DMS79 (cell line): Measurements from ENCODE around the gene LHX4.

Experiments used
- DNase-seq: peaks from one replicate; lab custom pipeline; 2025; lab: John Stamatoyannopoulos, UW

The LHX4 gene

GRCh38 chr1:180227861-180228647 lies 2.0 kb upstream of the LHX4 start:
- DNase-seq: no peak

- DNase-seq: no peak
These were observed 1.2 kb upstream of the LHX4 start for GRCh38 chr1:180228648-180229482.

DNA sequence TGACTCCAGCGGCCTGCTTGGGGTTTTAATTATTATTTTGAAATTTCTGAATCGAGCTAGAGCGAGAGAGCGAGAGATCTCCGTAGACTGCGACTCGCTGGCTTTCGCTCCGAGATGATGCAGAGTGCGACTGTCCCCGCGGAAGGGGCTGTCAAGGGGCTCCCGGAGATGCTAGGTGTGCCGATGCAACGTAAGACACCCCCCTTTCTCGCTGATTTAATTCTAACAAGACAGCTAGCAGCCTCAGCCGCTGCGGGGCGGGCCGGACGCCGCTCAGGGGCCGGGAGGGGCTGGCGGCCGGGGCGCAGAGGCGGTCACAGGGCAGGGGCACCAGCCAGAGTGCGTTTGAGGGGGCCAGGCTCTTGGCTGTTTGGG lies 339 bp downstream of the LHX4 start:
- DNase-seq: no peak

DNA sequence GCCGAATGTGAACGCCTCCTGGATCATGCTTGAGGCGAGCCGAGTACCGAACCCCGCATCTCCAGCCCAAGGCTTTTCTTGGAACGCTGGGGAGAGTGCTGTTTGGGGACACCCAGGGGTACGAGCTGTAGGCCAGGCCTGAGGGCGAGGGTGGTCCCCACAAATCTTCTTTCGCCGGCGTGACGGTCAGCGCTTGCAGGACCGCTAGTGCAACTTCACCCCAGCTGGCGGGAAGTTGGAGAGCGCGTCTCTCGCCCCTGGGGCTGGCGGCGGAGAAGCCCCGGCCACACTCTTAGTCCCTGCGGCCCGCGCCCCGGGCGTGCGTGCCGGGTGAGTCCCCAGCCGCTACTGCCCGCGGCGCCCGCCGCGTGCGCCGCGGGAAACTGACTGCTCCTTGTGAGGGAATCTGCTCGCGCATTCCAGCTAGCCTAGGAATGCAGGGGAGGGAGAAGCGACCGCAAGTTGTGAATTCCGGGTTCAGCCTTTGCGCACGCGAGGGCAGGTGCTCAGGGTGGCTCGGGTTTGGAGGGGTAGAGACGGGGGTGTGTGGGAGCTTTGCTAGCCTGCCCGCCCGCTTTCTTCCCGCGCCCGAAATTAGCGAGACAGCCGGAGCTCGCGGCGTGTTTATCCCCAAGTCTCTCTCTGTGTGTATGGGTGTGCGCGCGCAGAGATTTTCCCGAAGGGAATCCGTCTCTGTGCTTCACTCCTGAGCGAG lies 884 bp downstream of the LHX4 start:
- no peak for DNase-seq

GRCh38 chr1:180231506-180231921 lies 1.4 kb downstream of the LHX4 start:
- DNase-seq: no peak

- DNase-seq: no peak
These were observed 1.9 kb downstream of the LHX4 start for GRCh38 chr1:180231936-180232335.

- no peak for DNase-seq
These were observed 2.5 kb downstream of the LHX4 start for GRCh38 chr1:180232521-180233043.

- no peak for DNase-seq
These were observed 3.3 kb downstream of the LHX4 start for GRCh38 chr1:180233191-180234011.

DNA sequence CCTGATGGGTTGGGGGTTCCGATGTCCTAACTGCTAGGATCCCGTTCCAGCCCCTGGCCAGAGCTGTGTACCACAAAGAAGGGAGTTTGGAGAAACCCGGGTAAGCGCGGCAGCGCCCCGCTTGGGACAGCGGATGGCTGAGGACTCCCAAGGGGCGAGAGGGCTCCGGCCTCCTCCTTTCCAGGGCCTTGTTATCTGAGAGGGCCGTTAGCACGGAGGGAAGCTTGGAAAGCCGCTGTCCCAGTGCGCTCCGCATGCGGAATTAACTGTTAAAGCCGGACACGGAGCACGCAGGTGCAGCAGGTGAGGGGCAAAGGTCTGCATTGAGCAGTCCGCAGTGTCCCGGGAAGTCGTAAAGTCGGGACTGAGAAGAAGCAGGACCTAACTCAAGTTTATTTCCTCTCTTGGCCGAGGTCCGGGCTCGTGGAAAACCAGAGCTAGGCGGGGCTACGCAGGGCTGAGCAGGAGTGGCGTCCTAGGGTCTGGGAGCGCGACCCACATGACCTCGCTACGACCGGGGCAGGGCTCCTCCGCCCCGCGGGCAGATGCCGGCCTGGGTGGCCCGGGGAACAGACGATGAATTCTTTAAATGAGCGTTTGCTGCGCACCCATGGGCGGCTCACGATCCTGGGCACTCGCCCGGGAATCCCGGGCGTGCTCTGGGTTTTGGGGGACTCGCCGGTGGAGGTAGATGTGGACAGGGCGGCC lies 4.5 kb downstream of the LHX4 start:
- no peak for DNase-seq

GRCh38 chr1:180235077-180235501 lies 5.0 kb downstream of the LHX4 start:
- no peak for DNase-seq

DNA sequence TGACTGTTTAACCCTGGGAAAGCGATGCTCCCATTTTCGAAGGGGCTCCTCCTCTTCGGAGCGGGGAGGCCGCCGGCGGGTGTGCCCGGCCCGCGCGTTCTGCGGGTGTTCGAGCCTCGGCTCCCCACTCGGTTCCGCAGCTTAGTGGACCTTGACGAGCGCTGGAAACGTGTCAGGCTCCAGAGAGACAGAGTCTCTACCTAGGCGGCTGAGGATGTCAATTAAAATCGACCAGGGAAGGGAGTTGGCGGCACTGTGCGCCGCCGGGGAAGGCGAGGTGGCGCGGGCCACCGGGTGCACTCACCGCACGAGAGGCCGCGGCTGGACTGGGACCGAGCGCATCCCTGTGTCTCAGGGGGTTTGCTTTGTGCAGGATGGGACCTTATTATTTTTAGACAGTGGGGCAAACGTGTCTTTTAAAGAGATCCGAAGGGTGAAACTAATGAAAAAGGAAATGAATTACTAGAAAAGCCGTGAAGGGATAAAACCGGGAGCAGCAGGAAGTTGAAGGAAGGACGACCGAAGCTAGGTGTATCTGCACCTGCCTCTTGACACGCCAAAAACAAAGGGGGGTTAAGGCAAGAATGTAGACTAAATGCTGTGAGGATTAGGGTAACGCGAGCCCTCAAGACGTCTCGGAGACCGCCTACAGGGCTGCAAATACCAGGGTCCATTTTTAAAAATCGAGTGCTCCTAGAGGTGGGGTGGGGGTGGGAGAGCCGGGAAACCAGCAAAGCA lies 5.6 kb downstream of the LHX4 start:
- DNase-seq: no peak

DNA sequence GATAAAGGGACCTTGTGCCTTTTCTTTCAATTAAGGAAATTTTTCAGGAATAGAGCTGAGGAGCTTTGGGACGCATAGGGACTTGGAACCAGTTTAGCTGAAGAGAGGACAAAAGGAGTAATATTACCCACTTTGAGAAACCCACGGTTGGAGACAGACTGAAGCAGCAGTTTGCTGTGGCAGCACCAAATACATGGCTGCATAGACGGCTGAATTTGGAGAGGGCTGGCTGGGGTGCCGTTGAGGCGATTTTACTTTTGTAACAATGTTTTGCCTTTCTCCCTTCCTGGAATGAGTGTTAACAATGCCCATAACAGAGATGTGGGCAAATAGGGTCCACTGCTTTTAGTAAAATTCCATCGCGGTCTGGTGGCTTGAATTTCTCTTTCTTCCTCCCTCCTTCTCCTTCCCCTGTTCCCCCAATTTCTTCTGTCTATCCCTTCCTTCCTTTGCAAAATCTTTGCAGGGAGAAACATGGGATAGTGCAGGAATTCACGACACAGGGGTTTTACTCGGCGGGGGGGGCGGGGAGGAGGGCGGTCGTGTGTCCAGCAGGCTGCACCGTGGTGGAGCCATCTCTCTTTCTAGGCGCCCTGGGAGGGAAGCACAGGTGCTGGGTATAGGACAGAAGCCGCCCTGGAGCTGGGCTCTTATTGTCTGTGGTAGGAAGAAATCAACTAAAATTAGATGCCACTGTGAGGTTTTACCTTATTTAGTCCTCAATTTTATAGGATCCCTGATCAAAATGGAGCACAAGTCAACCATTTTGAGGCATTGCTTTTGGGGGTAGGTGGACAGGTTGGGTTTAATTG lies 6.8 kb downstream of the LHX4 start:
- DNase-seq: no peak

- no peak for DNase-seq
These were observed 7.9 kb downstream of the LHX4 start for GRCh38 chr1:180237869-180238476.

DNA sequence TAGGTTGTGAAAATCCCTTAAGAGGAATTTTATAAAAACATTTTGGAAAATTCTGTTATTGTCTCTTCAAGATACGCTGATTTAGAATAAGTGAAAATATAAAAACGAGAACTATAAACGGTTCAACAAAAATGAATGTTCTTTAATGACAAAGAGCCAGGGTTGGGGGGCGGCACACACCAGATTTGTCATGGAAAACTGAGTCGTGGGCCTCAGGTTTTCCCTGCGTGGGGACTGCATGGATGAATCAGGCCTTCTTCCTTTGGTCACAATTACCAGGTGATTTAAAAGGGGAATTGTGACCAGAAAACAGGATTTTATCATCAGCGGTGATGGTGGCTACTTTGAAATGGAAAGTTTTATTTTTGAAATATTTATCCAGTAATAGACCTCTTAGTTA lies 8.6 kb downstream of the LHX4 start:
- no peak for DNase-seq

GRCh38 chr1:180239145-180240096 lies 9.4 kb downstream of the LHX4 start:
- DNase-seq: no peak

GRCh38 chr1:180241716-180242544 lies 11.9 kb downstream of the LHX4 start:
- DNase-seq: no peak
